Breast epithelium (tissue), 3 donors: ENCODE measurements around the gene MS4A8.

Experiments used
- CTCF ChIP-seq, 3 donors: fragments of 450-650 bp; IDR thresholded peaks; one replicate each; pipeline ENCODE4 v1.5.1; 2016 to 2017; ENCODE audit warnings: antibody characterized with exemption in 3 of 3, mild to moderate bottlenecking in 3 of 3, moderate library complexity in 3 of 3
- POLR2A ChIP-seq: fragments of 450-650 bp; IDR thresholded peaks from one replicate; pipeline ENCODE4 v1.6.1; 2016; ENCODE audit warnings: antibody characterized with exemption, mild to moderate bottlenecking, moderate library complexity
- POLR2AphosphoS5 ChIP-seq, 3 donors: sonication (generic); formaldehyde crosslinking; IDR thresholded peaks; one replicate each; pipeline ENCODE4 v1.6.1; 2017; ENCODE audit warnings: antibody characterized with exemption in 3 of 3

DNA sequence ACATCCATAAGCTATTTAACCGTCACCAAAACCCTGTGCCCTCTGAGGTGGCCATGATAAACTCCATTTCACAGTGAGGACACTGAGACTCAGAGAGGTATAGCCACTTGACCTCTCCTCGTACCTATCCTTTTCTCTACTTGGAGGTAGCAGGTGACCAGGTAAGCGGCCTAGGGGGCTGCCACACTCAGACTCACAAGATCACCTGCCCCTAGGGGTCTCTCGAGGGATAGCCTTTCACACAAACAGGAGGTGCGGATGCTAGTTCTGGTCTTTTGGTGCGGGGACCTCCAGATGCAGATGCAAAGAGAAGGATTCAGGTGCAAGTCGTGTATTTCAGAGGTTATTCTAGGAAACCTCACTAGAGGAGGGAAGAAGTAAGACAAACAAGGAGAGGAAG lies 39.7 kb downstream of the MS4A8 start:
- no peak for TF ChIP-seq CTCF (IDR thresholded peaks at IDR 0.05)
- TF ChIP-seq POLR2AphosphoS5 (IDR thresholded peaks at IDR 0.05), result no peak
- TF ChIP-seq POLR2A, result no peak
